HG03442 (cell line): Measurements from ENCODE around the gene OR1A1.
"Not testable (repeated sequence)": the region's sequence is repeated elsewhere in the genome, so short reads cannot be mapped to it uniquely, and the experiment has no call there.

Experiments
- ATAC-seq: cut with Tn5 transposase; IDR thresholded peaks from one replicate; pipeline ENCODE4 v1.9.1; 2021; ENCODE audit warnings: mild to moderate bottlenecking, moderate library complexity; ENCODE audit not compliant: unreplicated experiment

OR1A1 gene

GRCh38 chr17:3207367-3207766 is at the start of gene OR1A1:
OR1A1 (plus strand) TSS chr17:3207667; CDS start chr17:3215621, 7,954 bp downstream.
- ATAC-seq, result no peak

- no peak for ATAC-seq
These were observed 39.9 kb upstream of the OR1A1 start for GRCh38 chr17:3167574-3167973.

GRCh38 chr17:3189961-3190360 is 17.5 kb upstream of the OR1A1 start:
- no peak for ATAC-seq

- no peak for ATAC-seq
These were observed 10.2 kb upstream of the OR1A1 start, which contains the start of gene OR1A2 for GRCh38 chr17:3197219-3197618. OR1A2 (plus strand) TSS chr17:3197519; CDS start chr17:3197519, 0 bp downstream.

- ATAC-seq, result no peak
These were observed 1.0 kb downstream of the OR1A1 start for GRCh38 chr17:3208484-3208883.

GRCh38 chr17:3213001-3213400 is 5.5 kb downstream of the OR1A1 start:
- no peak for ATAC-seq

GRCh38 chr17:3213587-3213986 is 6.1 kb downstream of the OR1A1 start:
- no peak for ATAC-seq

GRCh38 chr17:3219978-3220377 is 12.5 kb downstream of the OR1A1 start:
- not testable (repeated sequence) for ATAC-seq

- ATAC-seq, result no peak
These were observed 14.4 kb downstream of the OR1A1 start for GRCh38 chr17:3221850-3222249.

- no peak for ATAC-seq
These were observed 15.0 kb downstream of the OR1A1 start for GRCh38 chr17:3222505-3222904.

GRCh38 chr17:3224721-3225352 is 17.4 kb downstream of the OR1A1 start:
- ATAC-seq, result not testable (repeated sequence)

- ATAC-seq, result not testable (repeated sequence)
These were observed 24.8 kb downstream of the OR1A1 start for GRCh38 chr17:3232300-3232699.

- ATAC-seq, result not testable (repeated sequence)
These were observed 31.2 kb downstream of the OR1A1 start for GRCh38 chr17:3238685-3239084.

GRCh38 chr17:3241044-3241443 is 33.6 kb downstream of the OR1A1 start:
- not testable (repeated sequence) for ATAC-seq

GRCh38 chr17:3244841-3245240 is 37.4 kb downstream of the OR1A1 start:
- ATAC-seq, result not testable (repeated sequence)

GRCh38 chr17:3249013-3249412 is 41.5 kb downstream of the OR1A1 start:
- not testable (repeated sequence) for ATAC-seq

GRCh38 chr17:3256575-3256974 is 49.1 kb downstream of the OR1A1 start:
- no peak for ATAC-seq

GRCh38 chr17:3260163-3260562 is 52.7 kb downstream of the OR1A1 start:
- no peak for ATAC-seq

GRCh38 chr17:3260600-3260999 is 53.1 kb downstream of the OR1A1 start:
- ATAC-seq, result no peak
